ENCODE results near the gene EIF3A. TPM values are rescaled to one million over a fixed set of nuclear protein-coding genes. Genes with fewer than 3 reads are reported as not detected.
A peak's percentile ranks its signal among the peaks of the same experiment; 100 is the strongest.

EIF3A gene
- total RNA-seq, 1 donor from 2014 or later = 65.7 TPM

GRCh38 chr10:119006451-119007210 is 74.0 kb downstream of the EIF3A start:
- peak in 1 of 2 donors; percentile 54 for DNase-seq (ENCODE audit: low read depth in 2 of 2)

DNA sequence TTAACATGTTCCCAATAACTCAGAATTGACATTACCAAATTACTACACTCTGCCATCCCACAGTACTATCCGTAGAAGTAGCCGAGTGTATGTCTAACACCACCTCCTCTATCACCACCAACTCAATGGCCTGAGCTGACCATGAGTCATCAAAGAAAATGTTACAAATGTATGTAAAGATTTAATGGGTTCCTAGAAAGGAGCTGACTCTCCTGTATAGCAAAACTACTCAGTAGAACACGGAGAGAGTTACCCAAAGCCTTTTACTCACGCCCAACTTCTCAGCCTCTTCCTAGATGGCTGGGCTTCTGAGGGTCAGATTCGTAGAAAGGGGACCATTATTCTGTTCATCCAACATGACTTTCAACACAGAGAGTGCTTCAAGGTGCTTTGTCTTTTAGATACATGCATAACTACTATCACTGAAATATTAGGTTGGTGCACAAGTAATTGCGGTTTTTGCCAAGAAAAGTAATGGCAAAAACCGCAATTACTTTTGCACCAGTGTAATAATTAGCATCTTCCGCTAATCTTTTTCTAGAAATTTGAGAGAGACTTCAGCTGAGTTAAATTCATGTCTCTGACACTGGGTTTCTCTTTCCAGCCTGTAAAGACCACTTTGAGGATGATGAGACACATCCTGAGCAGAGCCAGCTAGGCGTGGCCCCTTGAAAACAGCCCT is 75.1 kb downstream of the EIF3A start:
- DNase-seq (ENCODE audit: low read depth in 2 of 2) = no peak

GRCh38 chr10:119003572-119004289 is 76.9 kb downstream of the EIF3A start:
- DNase-seq (ENCODE audit: low read depth in 2 of 2) = no peak

DNA sequence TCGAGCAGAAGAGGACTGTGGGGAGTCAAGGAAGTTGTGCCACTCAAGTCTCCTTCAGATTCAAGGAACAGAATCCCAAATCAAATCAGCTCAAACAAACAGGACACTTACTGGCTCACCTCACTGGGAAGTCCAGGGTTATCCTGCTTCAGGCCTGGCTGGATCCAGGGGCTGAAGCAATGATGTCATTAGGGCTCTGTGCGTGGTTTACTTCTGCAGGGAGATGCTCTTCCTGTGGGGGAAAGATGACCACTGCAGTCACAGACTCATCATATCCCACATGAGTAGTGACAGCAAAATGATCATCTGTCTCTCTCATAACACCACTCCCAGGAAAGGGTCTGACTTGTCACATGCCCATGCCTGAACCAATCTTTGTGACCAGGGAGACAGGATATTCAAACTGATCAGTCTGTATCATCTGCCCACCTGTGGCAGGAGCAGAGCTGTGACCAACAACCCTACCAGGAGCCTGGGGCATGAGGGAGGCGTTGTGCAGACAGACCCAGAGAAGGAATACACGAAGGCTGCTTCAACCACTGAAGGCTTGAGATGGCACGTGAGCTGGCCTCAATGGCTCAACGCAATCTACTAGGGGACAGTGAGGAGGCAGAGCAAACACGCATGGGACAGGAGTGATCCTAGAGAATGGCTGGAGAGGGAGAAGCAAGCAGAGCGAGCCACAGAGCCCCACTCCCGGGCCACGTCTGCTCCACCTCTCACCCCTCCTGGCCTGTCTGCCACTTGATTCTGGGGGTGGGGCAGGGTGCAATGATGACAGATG is 78.7 kb downstream of the EIF3A start:
- DNase-seq (ENCODE audit: low read depth in 2 of 2) = no peak

- DNase-seq (ENCODE audit: low read depth in 2 of 2) = no peak
These were observed 82.4 kb downstream of the EIF3A start for GRCh38 chr10:118998183-118998582.

- no peak for DNase-seq (ENCODE audit: low read depth in 2 of 2)
These were observed 83.2 kb downstream of the EIF3A start for GRCh38 chr10:118997379-118997778.

GRCh38 chr10:118995739-118996138 is 84.9 kb downstream of the EIF3A start:
- DNase-seq (ENCODE audit: low read depth in 2 of 2) = no peak

DNA sequence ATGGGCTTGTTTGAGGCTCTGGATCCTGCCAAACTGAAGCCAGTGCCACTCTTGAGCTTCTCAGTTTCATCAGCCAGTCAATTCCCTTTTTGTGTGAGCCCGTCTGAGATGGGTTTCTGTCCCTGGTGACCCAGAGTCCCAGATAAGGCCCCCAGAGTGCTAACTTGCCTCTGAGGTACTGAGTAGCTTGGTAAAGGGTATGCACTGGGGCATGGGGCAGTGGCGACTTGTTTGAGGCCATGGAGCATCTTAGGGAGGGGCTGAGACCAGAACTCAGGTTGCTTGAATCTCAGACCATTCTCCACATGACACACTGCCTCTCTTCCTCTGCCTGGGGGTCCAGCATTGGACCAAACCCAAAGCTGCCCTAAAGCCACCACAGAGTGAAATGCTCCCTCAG is 86.3 kb downstream of the EIF3A start:
- no peak for DNase-seq (ENCODE audit: low read depth in 2 of 2)

- no peak for DNase-seq (ENCODE audit: low read depth in 2 of 2)
These were observed 87.4 kb downstream of the EIF3A start for GRCh38 chr10:118993214-118993613.

GRCh38 chr10:118992496-118992895 is 88.1 kb downstream of the EIF3A start:
- DNase-seq (ENCODE audit: low read depth in 2 of 2) = no peak

DNA sequence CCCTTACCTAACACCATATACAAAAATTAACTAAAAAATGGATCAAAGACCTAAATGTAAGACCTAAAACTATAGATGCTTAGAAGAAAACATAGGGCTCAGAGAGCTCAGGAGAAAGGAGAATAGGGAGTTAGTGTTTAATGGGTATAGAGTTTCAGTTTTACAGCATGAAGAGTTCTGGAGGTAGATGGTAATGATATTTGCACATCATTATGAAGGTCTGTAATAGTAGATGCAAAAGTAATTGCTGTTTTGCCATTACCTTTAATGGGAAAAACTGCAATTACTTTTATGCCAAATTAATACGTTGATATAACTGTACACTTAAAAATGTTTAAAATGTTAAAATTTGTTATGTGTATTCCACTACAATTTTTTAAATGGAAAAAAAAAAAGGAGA is 90.3 kb downstream of the EIF3A start:
- no peak for DNase-seq (ENCODE audit: low read depth in 2 of 2)

- DNase-seq (ENCODE audit: low read depth in 2 of 2) = no peak
These were observed 93.5 kb downstream of the EIF3A start for GRCh38 chr10:118986815-118987790.

DNA sequence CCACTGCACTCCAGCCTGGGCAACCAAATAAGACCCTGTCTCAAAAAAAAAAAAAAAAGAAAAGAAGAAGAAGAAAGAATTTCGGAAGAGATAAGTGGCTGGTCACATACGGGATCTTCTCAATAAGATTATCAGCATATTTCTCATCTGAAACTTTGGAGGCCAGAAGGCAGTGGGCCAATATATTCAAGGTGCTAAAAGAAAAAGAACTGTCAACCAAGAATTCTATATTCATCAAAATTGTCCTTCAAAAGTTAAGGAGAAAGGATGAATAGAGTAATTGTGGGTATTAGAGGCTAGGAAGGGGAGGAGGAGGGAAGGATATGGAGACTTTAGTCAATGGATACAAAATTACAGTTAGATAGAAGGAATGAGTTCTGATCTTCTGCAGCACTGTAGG is 95.0 kb downstream of the EIF3A start:
- no peak for DNase-seq (ENCODE audit: low read depth in 2 of 2)

Other genes starting within 250 kb of the EIF3A start
- 0.22 and 0.60 TPM in 2 replicates for gene NANOS1, start 51.1 kb downstream of the EIF3A start, total RNA-seq
- 48.4 and 56.3 TPM in 2 replicates for gene DENND10, start 23.3 kb upstream of the EIF3A start, total RNA-seq
- gene SFXN4, start 84.9 kb upstream of the EIF3A start, total RNA-seq = 9.2 and 10.1 TPM in 2 replicates
- gene PRDX3, start 98.0 kb upstream of the EIF3A start, total RNA-seq = 162 and 171 TPM in 2 replicates
- 27.2 and 33.7 TPM in 2 replicates for gene GRK5, start 126.8 kb upstream of the EIF3A start, total RNA-seq